Measurements from ENCODE around the gene TBXA2R. TPM values are rescaled to one million over a fixed set of nuclear protein-coding genes. Genes with fewer than 3 reads are reported as not detected.
A peak's percentile ranks its signal among the peaks of the same experiment; 100 is the strongest.

TBXA2R gene
- total and polyA plus RNA-seq, 2 of the 4 experiments (the other 2 are of a cell fraction), result 0.36 to 2.3 TPM

- no peaks in the 10 kb centered on the region for H3K9me1 ChIP-seq (ENCODE audit: insufficient read depth, low read length)
- H3K27me3 ChIP-seq (ENCODE audit: control insufficient read depth, insufficient read depth, low read length), result peaks cover 13% of the 10 kb centered on the region
- no peaks in the 10 kb centered on the region for H4K20me1 ChIP-seq (ENCODE audit: insufficient read depth, low read length)
- H4K91ac ChIP-seq (ENCODE audit: insufficient read depth, low read depth, low read length), result no peak overlapping the region
- DNase-seq, result no peak
- H3K4me3 ChIP-seq (ENCODE audit: insufficient read depth, low read depth, low read length), result no peak overlapping the region
- WGBS, 2 experiments (ENCODE audit: extremely low coverage in 2 of 2, insufficient read length in 1 of 2), result no CpG with 5 or more reads among the region's 11 CpGs
- ChIA-PET CTCF (no interaction called here), POLR2A (ENCODE audit: unreplicated experiment) (no interaction called here)
- dilution Hi-C loops (cut with HindIII; ENCODE audit: low sequenced_read_pairs, unreplicated experiment) (no loop called here), in situ Hi-C loops (cut with MboI; ENCODE audit: low sequenced_read_pairs) (no loop called here), intact Hi-C loops (cut with micrococcal nuclease) (no loop called here)
- H3K4ac ChIP-seq (ENCODE audit: low read depth, low read length), result no peak overlapping the region
- no peak overlapping the region for H3K27ac ChIP-seq (ENCODE audit: insufficient read depth, low read length)
- H2BK15ac ChIP-seq (ENCODE audit: low read depth, low read length), result no peak overlapping the region
- BruUV-seq (replicated peaks), result no TSS peak
- no peak overlapping the region for H2BK5ac ChIP-seq (ENCODE audit: low read depth, low read length, poor library complexity, severe bottlenecking)
- H3K18ac ChIP-seq (ENCODE audit: low read depth, low read length), result no peak overlapping the region
- H2AK9ac ChIP-seq (replicated peaks; ENCODE audit: low read depth, low read length, poor library complexity), result no peak overlapping the region
- H3K9ac ChIP-seq (ENCODE audit: low read depth, low read length), result no peak overlapping the region
- no peak overlapping the region for H2BK120ac ChIP-seq (ENCODE audit: low read depth, low read length)
- no peak overlapping the region for H3K56ac ChIP-seq (ENCODE audit: extremely low read depth, insufficient read depth, low read length)
- no peak for ATAC-seq (ENCODE audit: low read depth)
- H3K4me2 ChIP-seq (ENCODE audit: low read depth, low read length), result no peak overlapping the region
- H3K14ac ChIP-seq (replicated peaks; ENCODE audit: low read depth, low read length), result no peak overlapping the region
- no peak for TF ChIP-seq RCOR1 (IDR thresholded peaks at IDR 0.05; ENCODE audit: insufficient replicate concordance, low read length)
- TF ChIP-seq CEBPB (IDR thresholded peaks at IDR 0.05; ENCODE audit: low read depth, low read length), result no peak
- no peak for TF ChIP-seq POLR2A (IDR thresholded peaks at IDR 0.05; ENCODE audit: low read depth, low read length)
- no peak for TF ChIP-seq FOS (IDR thresholded peaks at IDR 0.05; ENCODE audit: low read depth, low read length)
- TF ChIP-seq, protein P1, sequence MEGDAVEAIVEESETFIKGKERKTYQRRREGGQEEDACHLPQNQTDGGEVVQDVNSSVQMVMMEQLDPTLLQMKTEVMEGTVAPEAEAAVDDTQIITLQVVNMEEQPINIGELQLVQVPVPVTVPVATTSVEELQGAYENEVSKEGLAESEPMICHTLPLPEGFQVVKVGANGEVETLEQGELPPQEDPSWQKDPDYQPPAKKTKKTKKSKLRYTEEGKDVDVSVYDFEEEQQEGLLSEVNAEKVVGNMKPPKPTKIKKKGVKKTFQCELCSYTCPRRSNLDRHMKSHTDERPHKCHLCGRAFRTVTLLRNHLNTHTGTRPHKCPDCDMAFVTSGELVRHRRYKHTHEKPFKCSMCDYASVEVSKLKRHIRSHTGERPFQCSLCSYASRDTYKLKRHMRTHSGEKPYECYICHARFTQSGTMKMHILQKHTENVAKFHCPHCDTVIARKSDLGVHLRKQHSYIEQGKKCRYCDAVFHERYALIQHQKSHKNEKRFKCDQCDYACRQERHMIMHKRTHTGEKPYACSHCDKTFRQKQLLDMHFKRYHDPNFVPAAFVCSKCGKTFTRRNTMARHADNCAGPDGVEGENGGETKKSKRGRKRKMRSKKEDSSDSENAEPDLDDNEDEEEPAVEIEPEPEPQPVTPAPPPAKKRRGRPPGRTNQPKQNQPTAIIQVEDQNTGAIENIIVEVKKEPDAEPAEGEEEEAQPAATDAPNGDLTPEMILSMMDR (conservative IDR thresholded peaks at IDR 0.05; ENCODE audit: low read depth, low read length), result no peak
- TF ChIP-seq BHLHE40 (IDR thresholded peaks at IDR 0.05; ENCODE audit: low read depth, low read length), result no peak
- TF ChIP-seq SMC3 (IDR thresholded peaks at IDR 0.05; ENCODE audit: low read depth, low read length), result no peak
- no peak for TF ChIP-seq MXI1 (IDR thresholded peaks at IDR 0.05; ENCODE audit: borderline replicate concordance, low read depth, low read length)
- TF ChIP-seq NFE2L2 (IDR thresholded peaks at IDR 0.05; ENCODE audit: low read depth, low read length), result no peak
- TF ChIP-seq MAFK (IDR thresholded peaks at IDR 0.05; ENCODE audit: low read depth, low read length), result no peak
- no peak overlapping the region for H4K8ac ChIP-seq (ENCODE audit: low read depth in 2 of 2, low read length in 2 of 2)
- no peaks in the 10 kb centered on the region for H3K4me1 ChIP-seq (ENCODE audit: control insufficient read depth, insufficient read depth, low read length)
- no peaks in the 10 kb centered on the region; the same call in 1 of the 2 replicates for H3K9me3 ChIP-seq (ENCODE audit: control insufficient read depth, insufficient read depth, low read length)
- H2AFZ ChIP-seq (replicated peaks; ENCODE audit: low read length, poor library complexity), result peak overlapping the region; percentile 52
- H3K79me1 ChIP-seq (ENCODE audit: low read depth in 1 of 2, low read length in 2 of 2), result no peaks in the 10 kb centered on the region
- H3K23ac ChIP-seq (ENCODE audit: low read depth, low read length), result no peak overlapping the region
- H2BK20ac ChIP-seq (ENCODE audit: low read depth, low read length), result no peak overlapping the region
- no peak overlapping the region for H2AK5ac ChIP-seq (ENCODE audit: low read depth, low read length)
- H4K5ac ChIP-seq (ENCODE audit: low read depth, low read length), result no peak overlapping the region
- no peaks in the 10 kb centered on the region for H3K36me3 ChIP-seq (ENCODE audit: control insufficient read depth, insufficient read depth, low read length)
These were observed 17.2 kb downstream of the TBXA2R start for GRCh38 chr19:3589439-3589838.
